Measurements from ENCODE around the gene RER1. TPM values are rescaled to one million over a fixed set of nuclear protein-coding genes. Genes with fewer than 3 reads are reported as not detected.

RER1 gene
- total and polyA plus RNA-seq, 12 donors, result 55.5 to 107 (median 77.3) TPM

DNA sequence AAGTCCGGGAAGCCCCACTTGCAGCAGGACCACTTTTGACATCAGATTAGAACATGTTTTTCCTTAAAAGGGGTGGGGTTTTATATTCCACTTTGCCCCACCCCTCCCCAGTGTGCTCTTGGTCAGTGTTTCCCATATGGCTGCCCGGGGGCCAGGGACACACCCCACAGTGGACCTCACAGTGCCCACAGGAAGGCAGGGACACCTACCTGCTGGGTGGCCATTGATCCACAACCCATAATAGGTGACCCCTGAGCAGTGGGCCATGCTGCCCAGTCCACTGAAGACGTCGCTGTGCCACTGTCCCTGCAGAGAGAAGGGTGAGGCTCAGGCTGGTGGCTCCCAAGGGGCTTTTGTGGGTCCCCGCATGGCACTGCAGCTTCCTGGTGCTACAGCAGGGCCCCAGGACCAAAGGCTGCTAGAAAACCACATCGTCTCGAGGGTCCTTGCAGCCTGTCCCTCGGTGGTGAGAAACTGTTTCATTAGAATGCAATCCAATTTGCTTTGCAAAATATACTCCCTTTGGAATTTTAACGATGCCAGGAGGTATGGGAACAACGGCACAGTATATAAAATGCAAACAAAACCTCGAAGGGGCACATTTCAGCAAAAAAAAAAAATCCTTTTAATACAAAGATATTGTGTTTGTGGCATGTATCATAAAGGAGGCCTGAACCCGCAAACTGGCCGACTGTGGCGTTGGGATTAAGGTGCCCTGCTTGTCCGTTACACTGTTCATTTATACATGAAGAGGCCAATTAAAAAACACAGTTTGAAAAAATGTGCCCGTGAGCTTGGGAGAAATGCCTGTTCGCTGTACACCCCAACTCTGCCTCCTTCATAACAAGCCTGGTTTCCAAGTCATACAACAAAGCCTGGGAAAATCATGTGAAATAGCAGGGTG lies 17.1 kb upstream of the RER1 start:
- Histone ChIP-seq H3K27ac (no peak overlapping the region), H3K9me3 (no peaks in the 10 kb centered on the region), H3K4me1 (no peaks in the 10 kb centered on the region), H3K27me3 (no peaks in the 10 kb centered on the region), H3K4me3 (no peak overlapping the region), H3K36me3 (peaks cover 0 to 18% (median 0%) of the 10 kb centered on the region in 9 donors)
- intact Hi-C loops (cut with DNase I), result loop anchor here in 3 of 10 donors (5.0 to 10.0 kb wide), 3 partner anchors 42 to 50 kb away; no protein-coding TSS in a partner anchor
- ATAC-seq, result no peak
- DNase-seq, result no peak
- TF ChIP-seq, protein P1, sequence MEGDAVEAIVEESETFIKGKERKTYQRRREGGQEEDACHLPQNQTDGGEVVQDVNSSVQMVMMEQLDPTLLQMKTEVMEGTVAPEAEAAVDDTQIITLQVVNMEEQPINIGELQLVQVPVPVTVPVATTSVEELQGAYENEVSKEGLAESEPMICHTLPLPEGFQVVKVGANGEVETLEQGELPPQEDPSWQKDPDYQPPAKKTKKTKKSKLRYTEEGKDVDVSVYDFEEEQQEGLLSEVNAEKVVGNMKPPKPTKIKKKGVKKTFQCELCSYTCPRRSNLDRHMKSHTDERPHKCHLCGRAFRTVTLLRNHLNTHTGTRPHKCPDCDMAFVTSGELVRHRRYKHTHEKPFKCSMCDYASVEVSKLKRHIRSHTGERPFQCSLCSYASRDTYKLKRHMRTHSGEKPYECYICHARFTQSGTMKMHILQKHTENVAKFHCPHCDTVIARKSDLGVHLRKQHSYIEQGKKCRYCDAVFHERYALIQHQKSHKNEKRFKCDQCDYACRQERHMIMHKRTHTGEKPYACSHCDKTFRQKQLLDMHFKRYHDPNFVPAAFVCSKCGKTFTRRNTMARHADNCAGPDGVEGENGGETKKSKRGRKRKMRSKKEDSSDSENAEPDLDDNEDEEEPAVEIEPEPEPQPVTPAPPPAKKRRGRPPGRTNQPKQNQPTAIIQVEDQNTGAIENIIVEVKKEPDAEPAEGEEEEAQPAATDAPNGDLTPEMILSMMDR (IDR thresholded peaks at IDR 0.05), result no peak
- 84 to 92% methylated on average over 17 of the region's 17 CpGs for WGBS, 2 donors

DNA sequence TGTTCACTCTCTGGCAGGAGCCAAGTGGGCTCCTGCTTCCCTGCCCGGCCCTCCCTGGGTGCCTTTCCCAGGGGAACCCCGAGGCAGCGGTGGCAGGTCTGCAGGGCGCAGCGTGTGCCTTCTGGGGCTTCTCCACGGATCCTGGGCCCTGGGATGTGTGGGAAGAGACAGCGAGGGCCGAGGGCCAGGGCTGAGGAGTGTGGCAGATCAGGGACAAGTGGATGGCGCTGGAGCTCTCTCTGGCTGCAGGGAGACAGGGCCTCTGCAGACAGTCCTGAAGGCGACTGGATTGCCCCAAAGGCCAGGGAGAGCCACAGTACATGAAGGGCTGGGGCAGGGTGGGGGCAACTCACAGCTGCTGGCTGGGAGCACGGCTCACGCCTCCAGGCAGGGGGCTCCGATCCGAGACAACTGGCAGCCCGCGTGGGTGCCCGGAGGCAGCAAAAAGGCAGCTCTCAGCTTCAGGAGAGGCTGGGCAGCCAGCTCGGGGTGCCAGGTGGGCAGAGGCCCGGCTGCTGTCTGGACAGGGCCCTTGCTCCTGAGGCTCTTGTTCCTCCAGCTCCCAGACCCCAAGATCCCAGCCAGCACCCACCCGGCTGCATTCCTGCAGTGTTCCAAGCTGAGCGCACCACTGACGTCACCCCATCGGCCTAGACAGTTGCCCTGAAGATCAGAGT lies 16.3 kb upstream of the RER1 start:
- Histone ChIP-seq H3K36me3 (peaks cover 0 to 9% (median 0%) of the 10 kb centered on the region in 9 donors), H3K4me3 (no peak overlapping the region), H3K4me1 (no peaks in the 10 kb centered on the region), H3K9me3 (no peaks in the 10 kb centered on the region), H3K27ac (no peak overlapping the region), H3K27me3 (no peaks in the 10 kb centered on the region)
- intact Hi-C loops (cut with DNase I), result loop anchor here in 2 of 10 donors (5.0 to 10.0 kb wide), 2 partner anchors 43 to 51 kb away; no protein-coding TSS in a partner anchor
- DNase-seq (no peak), ATAC-seq (no peak)
- TF ChIP-seq, protein P1 (IDR thresholded peaks at IDR 0.05), result no peak
- WGBS, 2 donors, result 86 to 90% methylated on average over 23 of the region's 23 CpGs

DNA sequence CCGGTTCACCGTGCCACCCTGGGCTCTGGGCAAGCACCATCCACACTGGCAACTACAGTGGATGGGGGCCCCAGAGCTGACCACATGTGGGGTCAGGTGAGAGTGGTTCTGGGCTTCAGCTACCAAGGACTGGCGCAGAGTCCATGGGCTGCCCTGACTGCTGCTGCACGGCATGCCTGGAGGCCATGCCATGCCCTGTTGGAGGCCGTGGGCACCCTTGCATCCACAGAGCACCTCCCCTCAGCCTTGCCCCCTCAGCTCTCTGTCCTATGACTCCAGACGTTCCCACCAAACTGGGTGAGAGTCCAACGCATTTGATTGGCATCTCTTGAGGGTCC lies 15.7 kb upstream of the RER1 start:
- DNase-seq, result no peak

More for the DNA sequence above, 15.7 kb upstream of the RER1 start:
- Histone ChIP-seq H3K4me3 (no peak overlapping the region), H3K9me3 (no peaks in the 10 kb centered on the region), H3K36me3 (peaks cover 0 to 8% (median 0%) of the 10 kb centered on the region in 9 donors), H3K27ac (no peak overlapping the region), H3K27me3 (no peaks in the 10 kb centered on the region), H3K4me1 (peaks cover 0 to under 1% (median 0%) of the 10 kb centered on the region in 9 donors)
- ATAC-seq, result no peak
- TF ChIP-seq, protein P1 (IDR thresholded peaks at IDR 0.05), result no peak
- 84 to 88% methylated on average over 7 of the region's 7 CpGs for WGBS, 2 donors
- intact Hi-C loops (cut with DNase I), result loop anchor here in 2 of 10 donors (5.0 to 10.0 kb wide), 2 partner anchors 44 to 51 kb away; no protein-coding TSS in a partner anchor

Measured in heart right ventricle (tissue), 16 donors.